Prostate gland (tissue), 2 donors: ENCODE results near the gene CCDC86.

ENCODE experiments used
- CTCF ChIP-seq, 4 experiments: fragments of 200-600 bp in 2 of 4; fragments of 450-650 bp in 2 of 4; sonication (generic) in 2 of 4; IDR thresholded peaks; 1 replicate in 3 of 4; 2 replicates in 1 of 4; pipeline ENCODE4 v1.5.1; 2016 to 2019; ENCODE audit warnings: antibody characterized with exemption in 4 of 4, mild to moderate bottlenecking in 2 of 4, moderate library complexity in 2 of 4
- POLR2A ChIP-seq: fragments of 450-650 bp; IDR thresholded peaks from one replicate; pipeline ENCODE4 v1.6.1; 2016; ENCODE audit warnings: antibody characterized with exemption, mild to moderate bottlenecking

GRCh38 chr11:60879971-60880588, 38.2 kb downstream of the CCDC86 start:
- TF ChIP-seq POLR2A, result no peak
- no peak for TF ChIP-seq CTCF (IDR thresholded peaks at IDR 0.05)
